IPS-NIHi7 (cell line): Measurements from ENCODE around the gene GSTM5.
"Not testable (repeated sequence)": the region's sequence is repeated elsewhere in the genome, so short reads cannot be mapped to it uniquely, and the experiment has no call there.

Experiments
- DNase-seq: peaks from one replicate; pipeline ENCODE4 v3.0.0; 2012; ENCODE audit warnings: mixed read lengths; ENCODE audit errors: extremely low spot score

The GSTM5 gene

GRCh38 chr1:109761227-109762038 lies 49.4 kb downstream of the GSTM5 start:
- no peak for DNase-seq

- DNase-seq, result no peak
Observed at GRCh38 chr1:109762039-109762585, 50.1 kb downstream of the GSTM5 start.

- no peak for DNase-seq
Observed at GRCh38 chr1:109762821-109763645, 51.0 kb downstream of the GSTM5 start.

- no peak for DNase-seq
Observed at GRCh38 chr1:109763646-109764415, 51.8 kb downstream of the GSTM5 start, which contains the start of gene EPS8L3. Gene EPS8L3 (minus strand): TSS chr1:109763923. CDS start chr1:109761749, 2,174 bp downstream.

- no peak for DNase-seq
Observed at GRCh38 chr1:109764561-109765482, 52.8 kb downstream of the GSTM5 start.

- DNase-seq, result no peak
Observed at GRCh38 chr1:109765483-109765815, 53.4 kb downstream of the GSTM5 start.

- no peak for DNase-seq
Observed at GRCh38 chr1:109765896-109766615, 54.0 kb downstream of the GSTM5 start.

GRCh38 chr1:109766991-109767636 lies 55.1 kb downstream of the GSTM5 start:
- not testable (repeated sequence) for DNase-seq
